HUES48 (cell line): Measurements from ENCODE around the gene PHKG1.
"Not testable (repeated sequence)": the region's sequence is repeated elsewhere in the genome, so short reads cannot be mapped to it uniquely, and the experiment has no call there.

Experiments used
- H3K27ac ChIP-seq: one replicate; pipeline ENCODE4 v1.7.0; 2013; ENCODE audit warnings: low read depth, low read length, inconsistent platforms
- H3K27me3 ChIP-seq: 2 replicates; pipeline ENCODE4 v1.6.1; 2013; ENCODE audit warnings: mild to moderate bottlenecking, low read length; ENCODE audit not compliant: control insufficient read depth, insufficient read depth
- H3K36me3 ChIP-seq: 2 replicates; pipeline ENCODE4 v1.6.1; 2013; ENCODE audit warnings: low read length; ENCODE audit not compliant: control insufficient read depth, insufficient read depth
- H3K4me1 ChIP-seq: 2 replicates; pipeline ENCODE4 v1.6.1; 2013; ENCODE audit warnings: mild to moderate bottlenecking, low read length; ENCODE audit not compliant: control insufficient read depth, insufficient read depth
- H3K4me3 ChIP-seq: 2 replicates; pipeline ENCODE4 v1.5.1; 2013; ENCODE audit warnings: mild to moderate bottlenecking, low read depth, low read length
- H3K9ac ChIP-seq: 2 replicates; pipeline ENCODE4 v1.6.1; 2013; ENCODE audit warnings: mild to moderate bottlenecking, low read depth, low read length, moderate library complexity
- H3K9me3 ChIP-seq: 2 replicates; pipeline ENCODE4 v1.6.1; 2013; ENCODE audit warnings: low read length; ENCODE audit not compliant: control insufficient read depth, insufficient read depth

PHKG1 gene

GRCh38 chr7:56040730-56041129, 52.0 kb downstream of the PHKG1 start:
- H3K27me3 ChIP-seq, result no peaks in the 10 kb centered on the region
- H3K36me3 ChIP-seq, result peaks cover 14% of the 10 kb centered on the region
- no peak overlapping the region for H3K27ac ChIP-seq
- no peaks in the 10 kb centered on the region for H3K9me3 ChIP-seq
- H3K4me3 ChIP-seq, result no peak overlapping the region
- H3K9ac ChIP-seq, result no peak overlapping the region
- no peaks in the 10 kb centered on the region for H3K4me1 ChIP-seq

GRCh38 chr7:56033671-56034432, 58.9 kb downstream of the PHKG1 start:
- H3K36me3 ChIP-seq, result peaks cover 30% of the 10 kb centered on the region
- H3K4me3 ChIP-seq, result peak overlapping the region; percentile 97
- H3K4me1 ChIP-seq, result no peaks in the 10 kb centered on the region
- H3K27me3 ChIP-seq, result no peaks in the 10 kb centered on the region
- H3K9me3 ChIP-seq, result no peaks in the 10 kb centered on the region
- H3K9ac ChIP-seq, result peak overlapping the region; percentile 94
- H3K27ac ChIP-seq, result peak overlapping the region; percentile 92

GRCh38 chr7:56032578-56032977, 60.2 kb downstream of the PHKG1 start:
- Histone ChIP-seq H3K36me3 (peaks cover 40% of the 10 kb centered on the region), H3K4me3 (peak overlapping the region; percentile 97; the same call in 1 of the 2 replicates)
- H3K27me3 ChIP-seq, H3K27ac ChIP-seq, H3K9ac ChIP-seq, H3K4me1 ChIP-seq, H3K9me3 ChIP-seq: not testable (repeated sequence)

GRCh38 chr7:56031556-56031955, 61.2 kb downstream of the PHKG1 start:
- not testable (repeated sequence) for H3K4me1 ChIP-seq, H3K9me3 ChIP-seq, H3K27ac ChIP-seq, H3K9ac ChIP-seq, H3K27me3 ChIP-seq, H3K4me3 ChIP-seq
- H3K36me3 ChIP-seq, result peaks cover 50% of the 10 kb centered on the region

GRCh38 chr7:56030340-56030739, 62.4 kb downstream of the PHKG1 start:
- Histone ChIP-seq H3K36me3 (peaks cover 58% of the 10 kb centered on the region), H3K4me1 (no peaks in the 10 kb centered on the region), H3K9me3 (no peaks in the 10 kb centered on the region), H3K27ac (no peak overlapping the region), H3K27me3 (no peaks in the 10 kb centered on the region), H3K9ac (no peak overlapping the region), H3K4me3 (no peak overlapping the region)
